IMR-90 (cell line): ENCODE data around the gene EFCC1. TPM values are rescaled to one million over a fixed set of nuclear protein-coding genes. Genes with fewer than 3 reads are reported as not detected.

Experiments
- ATAC-seq: fragments of 200-7000 bp; cut with Tn5 transposase; 2 replicates; pipeline ENCODE4 v1.9.1; 2020; ENCODE audit warnings: low read depth, mild to moderate bottlenecking, moderate library complexity
- BruUV-seq: library from RNA; stranded (reverse); fragments of 400-500 nt; replicated peaks from 2 replicates; lab custom pipeline; 2021; lab: Mats Ljungman, UMichigan
- CTCF ChIA-PET: fragments of 300-600 bp; formaldehyde crosslinking; extraction: SDS; loops from one replicate; lab custom pipeline; 2021; ENCODE audit warnings: antibody characterized with exemption; lab: Yijun Ruan, JAX
- POLR2A ChIA-PET: fragments of 300-600 bp; sonication (Branson Sonifier 250); formaldehyde crosslinking; loops from one replicate; lab custom pipeline; 2022; ENCODE audit warnings: antibody characterized with exemption; ENCODE audit not compliant: unreplicated experiment; lab: Charles Lee
- DNase-seq: peaks from one replicate; pipeline ENCODE4 v3.0.0; 2013
- H2AFZ ChIP-seq: replicated peaks from 2 replicates; pipeline ENCODE3; 2013; ENCODE audit warnings: low read length, mild to moderate bottlenecking; ENCODE audit not compliant: poor library complexity
- H2AK5ac ChIP-seq: 2 replicates; pipeline ENCODE4 v1.6.1; 2013; ENCODE audit warnings: low read depth, low read length, inconsistent platforms
- H2AK9ac ChIP-seq: replicated peaks from 2 replicates; pipeline ENCODE3; 2013; ENCODE audit warnings: mild to moderate bottlenecking, low read depth, low read length, moderate library complexity; ENCODE audit not compliant: poor library complexity
- H2BK120ac ChIP-seq: 2 replicates; pipeline ENCODE4 v1.6.1; 2013; ENCODE audit warnings: low read depth, low read length, inconsistent platforms
- H2BK15ac ChIP-seq: 3 replicates; pipeline ENCODE4 v1.6.1; 2013; ENCODE audit warnings: low read depth, low read length, inconsistent platforms
- H2BK20ac ChIP-seq: 2 replicates; pipeline ENCODE4 v1.6.1; 2013; ENCODE audit warnings: low read depth, mild to moderate bottlenecking, inconsistent platforms, low read length, moderate library complexity
- H2BK5ac ChIP-seq: 2 replicates; pipeline ENCODE4 v1.6.1; 2013; ENCODE audit warnings: mild to moderate bottlenecking, low read depth, low read length, inconsistent platforms; ENCODE audit not compliant: poor library complexity, severe bottlenecking
- H3K14ac ChIP-seq: replicated peaks from 2 replicates; pipeline ENCODE4 v1.6.1; 2013; ENCODE audit warnings: low read depth, low read length, inconsistent platforms
- H3K18ac ChIP-seq: 2 replicates; pipeline ENCODE4 v1.6.1; 2013; ENCODE audit warnings: low read depth, low read length, control low read depth
- H3K23ac ChIP-seq: 2 replicates; pipeline ENCODE4 v1.6.1; 2013; ENCODE audit warnings: low read depth, low read length, inconsistent platforms
- H3K27ac ChIP-seq: 2 replicates; pipeline ENCODE4 v1.5.1; 2013; ENCODE audit warnings: mild to moderate bottlenecking, control low read depth, low read length; ENCODE audit not compliant: insufficient read depth
- H3K27me3 ChIP-seq: 2 replicates; pipeline ENCODE4 v1.6.1; 2013; ENCODE audit warnings: low read length; ENCODE audit not compliant: control insufficient read depth, insufficient read depth
- H3K36me3 ChIP-seq: 2 replicates; pipeline ENCODE4 v1.6.1; 2013; ENCODE audit warnings: low read length, mixed read lengths; ENCODE audit not compliant: control insufficient read depth, insufficient read depth
- H3K4ac ChIP-seq: 2 replicates; pipeline ENCODE4 v1.6.1; 2013; ENCODE audit warnings: low read depth, low read length, inconsistent platforms
- H3K4me1 ChIP-seq: 2 replicates; pipeline ENCODE4 v1.6.1; 2013; ENCODE audit warnings: low read length, mixed read lengths; ENCODE audit not compliant: control insufficient read depth, insufficient read depth
- H3K4me2 ChIP-seq: 2 replicates; pipeline ENCODE4 v1.6.1; 2013; ENCODE audit warnings: low read depth, mild to moderate bottlenecking, control low read depth, low read length, moderate library complexity
- H3K4me3 ChIP-seq: 2 replicates; pipeline ENCODE4 v1.5.1; 2013; ENCODE audit warnings: low read depth, mild to moderate bottlenecking, control low read depth, low read length, moderate library complexity; ENCODE audit not compliant: insufficient read depth
- H3K56ac ChIP-seq: 2 replicates; pipeline ENCODE4 v1.6.1; 2013; ENCODE audit warnings: low read length, inconsistent platforms; ENCODE audit not compliant: insufficient read depth; ENCODE audit errors: extremely low read depth
- H3K79me1 ChIP-seq, 2 experiments: 2 replicates each; pipeline ENCODE4 v1.6.1; 2013; ENCODE audit warnings: low read length in 2 of 2, inconsistent platforms in 1 of 2, low read depth in 1 of 2
- H3K9ac ChIP-seq: 2 replicates; pipeline ENCODE4 v1.6.1; 2013; ENCODE audit warnings: low read depth, low read length, control low read depth
- H3K9me1 ChIP-seq: 2 replicates; pipeline ENCODE4 v1.6.1; 2013; ENCODE audit warnings: low read length, inconsistent platforms; ENCODE audit not compliant: insufficient read depth
- H3K9me3 ChIP-seq: 2 replicates; pipeline ENCODE4 v1.6.1; 2013; ENCODE audit warnings: low read length; ENCODE audit not compliant: control insufficient read depth, insufficient read depth
- H4K20me1 ChIP-seq: 2 replicates; pipeline ENCODE4 v1.6.1; 2013; ENCODE audit warnings: low read length, inconsistent platforms; ENCODE audit not compliant: insufficient read depth
- H4K5ac ChIP-seq: 2 replicates; pipeline ENCODE4 v1.6.1; 2013; ENCODE audit warnings: mild to moderate bottlenecking, low read depth, low read length, control low read depth
- H4K8ac ChIP-seq, 2 experiments: 2 replicates each; pipeline ENCODE4 v1.6.1; 2013; ENCODE audit warnings: low read depth in 2 of 2, low read length in 2 of 2, control low read depth in 1 of 2, inconsistent platforms in 1 of 2
- H4K91ac ChIP-seq: 2 replicates; pipeline ENCODE4 v1.6.1; 2013; ENCODE audit warnings: low read depth, low read length, inconsistent platforms; ENCODE audit not compliant: insufficient read depth
- CEBPB ChIP-seq: IDR thresholded peaks from 2 replicates; pipeline ENCODE4 v1.6.1; 2012; ENCODE audit warnings: low read depth, low read length, improper control_type of control experiment
- CHD1 ChIP-seq: IDR thresholded peaks from 2 replicates; pipeline ENCODE4 v1.6.1; 2012; ENCODE audit warnings: low read depth, low read length, improper control_type of control experiment
- MAFK ChIP-seq: IDR thresholded peaks from 2 replicates; pipeline ENCODE4 v1.6.1; 2012; ENCODE audit warnings: low read depth, low read length, improper control_type of control experiment
- RCOR1 ChIP-seq: IDR thresholded peaks from 2 replicates; pipeline ENCODE4 v1.6.1; 2012; ENCODE audit warnings: mild to moderate bottlenecking, low read length, improper control_type of control experiment; ENCODE audit not compliant: insufficient replicate concordance
- RFX5 ChIP-seq: IDR thresholded peaks from 2 replicates; pipeline ENCODE4 v1.8.0; 2012; ENCODE audit warnings: low read depth, mild to moderate bottlenecking, low read length, moderate library complexity
- SMC3 ChIP-seq: fragments of 150-350 bp; IDR thresholded peaks from 2 replicates; pipeline ENCODE4 v1.6.1; 2016; ENCODE audit warnings: low read depth, mild to moderate bottlenecking, antibody characterized with exemption, low read length, moderate library complexity
- WGBS, 2 experiments: methylation state at CpG; one replicate each; pipeline versions ENCODE4 v1.1.5 to v1.1.7; 2013; ENCODE audit warnings: missing lambda C conversion rate in 2 of 2; ENCODE audit not compliant: insufficient read length in 1 of 2; ENCODE audit errors: extremely low coverage in 2 of 2; 5-methylcytosine and 5-hydroxymethylcytosine counted together
- dilution Hi-C: fragments of 300-500 bp; cut with HindIII; formaldehyde crosslinking; loops from one replicate; pipeline ENCODE4 v1.14.3; 2018; ENCODE audit warnings: low sequenced_read_pairs; ENCODE audit not compliant: unreplicated experiment
- in situ Hi-C: fragments of 300-500 bp; cut with MboI; formaldehyde crosslinking; loops from 3 replicates; pipeline ENCODE4 v1.14.3; 2019; ENCODE audit warnings: low sequenced_read_pairs, inconsistent platforms, mixed read lengths
- intact Hi-C: fragments of 100-400 bp; cut with micrococcal nuclease; formaldehyde crosslinking; loops from 2 replicates; pipeline ENCODE4 v1.10.0; 2022
- polyA plus RNA-seq, 3 experiments: library from polyadenylated mRNA; depleted of rRNA; stranded (reverse); fragments of >200 nt; gene quantifications; 2 replicates each; pipeline ENCODE4 v1.2.3, GENCODE V29; 2012; ENCODE audit warnings: low replicate concordance in 1 of 3
- total RNA-seq: library from RNA; depleted of rRNA; stranded (reverse); fragments of >200 nt; gene quantifications from 2 replicates; pipeline ENCODE4 v1.2.3, GENCODE V29; 2012

EFCC1 gene
- total and polyA plus RNA-seq, 2 of the 4 experiments (the other 2 are of a cell fraction): not detected

- Histone ChIP-seq H3K79me1 (no peaks in the 10 kb centered on the region), H3K14ac (no peak overlapping the region), H2BK120ac (no peak overlapping the region), H3K36me3 (no peaks in the 10 kb centered on the region), H3K18ac (no peak overlapping the region), H3K4me1 (peaks cover 7% of the 10 kb centered on the region; the same call in 1 of the 2 replicates), H2AK5ac (no peak overlapping the region), H4K5ac (no peak overlapping the region), H3K4me2 (no peak overlapping the region; the same call in 1 of the 2 replicates), H2AK9ac (no peak overlapping the region), H3K27me3 (peaks cover 59% of the 10 kb centered on the region), H4K91ac (no peak overlapping the region), H2BK15ac (no peak overlapping the region), H4K20me1 (no peaks in the 10 kb centered on the region), H2AFZ (no peak overlapping the region), H3K4me3 (no peak overlapping the region), H3K56ac (no peak overlapping the region), H2BK5ac (no peak overlapping the region), H3K9me1 (no peaks in the 10 kb centered on the region; the same call in 1 of the 2 replicates), H3K9me3 (no peaks in the 10 kb centered on the region), H2BK20ac (no peak overlapping the region), H4K8ac (no peak overlapping the region), H3K4ac (no peak overlapping the region), H3K9ac (no peak overlapping the region), H3K23ac (no peak overlapping the region), H3K27ac (no peak overlapping the region)
- no peak for ATAC-seq
- TF ChIP-seq SMC3 (no peak), MAFK (no peak), CEBPB (no peak), CHD1 (no peak), RFX5 (no peak), RCOR1 (no peak)
- in situ Hi-C loops: no loop called here
- intact Hi-C loops: no loop called here
- DNase-seq: no peak
- no TSS peak for BruUV-seq
- dilution Hi-C loops: no loop called here
- ChIA-PET CTCF (interaction anchor here (1.3 kb wide), 1 partner anchor 25 kb away, joined by 6 read pairs; no protein-coding TSS in a partner anchor), POLR2A (no interaction called here)
- WGBS, 2 experiments: 64% methylated on average over 8 of the region's 19 CpGs; no CpG with 5 or more reads in 1 of the 2 experiments
Measured at GRCh38 chr3:128994581-128995546, 6.2 kb upstream of the EFCC1 start.
